NCI-H446 treated with DMSO at 0.1 percent for 48 hours (cell line): Measurements from ENCODE around the gene GORAB.
A peak's percentile ranks its signal among the peaks of the same experiment; 100 is the strongest.

Source experiments
- DNase-seq: peaks from one replicate; lab custom pipeline; 2025; lab: John Stamatoyannopoulos, UW

Gene GORAB

GRCh38 chr1:170592591-170593111 is 60.7 kb downstream of the GORAB start:
- peak; percentile 84 for DNase-seq

GRCh38 chr1:170593173-170594011 is 61.4 kb downstream of the GORAB start:
- peak; percentile 82 for DNase-seq

- peak; percentile 98 for DNase-seq
Measured at GRCh38 chr1:170594066-170594626, 62.2 kb downstream of the GORAB start.

- no peak for DNase-seq
Measured at GRCh38 chr1:170596701-170597100, 64.7 kb downstream of the GORAB start.

GRCh38 chr1:170598618-170599017 is 66.7 kb downstream of the GORAB start:
- no peak for DNase-seq

- no peak for DNase-seq
Measured at GRCh38 chr1:170599033-170599432, 67.1 kb downstream of the GORAB start.

- no peak for DNase-seq
Measured at GRCh38 chr1:170601866-170602265, 69.9 kb downstream of the GORAB start.
